Small intestine (tissue), 16 donors: ENCODE data around the gene GALNT18. TPM values are rescaled to one million over a fixed set of nuclear protein-coding genes. Genes with fewer than 3 reads are reported as not detected.

Experiments
- DNase-seq, 2 donors: peaks; one replicate each; pipeline versions ENCODE4 v3.0.0 to v3.0.0-alpha.2; 2013
- FAIRE-seq: peaks from 2 replicates; lab custom pipeline; 2012; peaks lifted over from hg19 to GRCh38; lab: Jason Lieb, UNC
- H3K27ac ChIP-seq, 3 donors: one replicate each; pipeline ENCODE4 v1.5.1; 2013; ENCODE audit warnings: low read length in 2 of 3, mild to moderate bottlenecking in 2 of 3, control low read depth in 1 of 3, inconsistent platforms in 1 of 3, low read depth in 1 of 3, moderate library complexity in 1 of 3
- H3K27me3 ChIP-seq, 3 donors: one replicate each; pipeline ENCODE4 v1.6.1; 2013; ENCODE audit warnings: low read length in 3 of 3, inconsistent platforms in 1 of 3; ENCODE audit not compliant: control insufficient read depth in 3 of 3, insufficient read depth in 3 of 3
- H3K36me3 ChIP-seq, 3 donors: one replicate each; pipeline ENCODE4 v1.6.1; 2013; ENCODE audit warnings: low read length in 3 of 3, inconsistent platforms in 1 of 3, low read depth in 1 of 3, mild to moderate bottlenecking in 1 of 3, moderate library complexity in 1 of 3; ENCODE audit not compliant: control insufficient read depth in 3 of 3, insufficient read depth in 2 of 3
- H3K4me1 ChIP-seq, 3 donors: one replicate each; pipeline ENCODE4 v1.6.1; 2013; ENCODE audit warnings: low read length in 2 of 3, inconsistent platforms in 1 of 3, low read depth in 1 of 3, mild to moderate bottlenecking in 1 of 3, moderate library complexity in 1 of 3; ENCODE audit not compliant: control insufficient read depth in 3 of 3, insufficient read depth in 2 of 3
- H3K4me3 ChIP-seq, 3 donors: one replicate each; pipeline ENCODE4 v1.5.1; 2013; ENCODE audit warnings: low read length in 3 of 3, control low read depth in 1 of 3, inconsistent platforms in 1 of 3, low read depth in 1 of 3, mild to moderate bottlenecking in 1 of 3, moderate library complexity in 1 of 3
- H3K9me3 ChIP-seq, 2 donors: one replicate each; pipeline ENCODE4 v1.6.1; 2013; ENCODE audit warnings: low read depth in 1 of 2, low read length in 1 of 2; ENCODE audit not compliant: control insufficient read depth in 2 of 2, insufficient read depth in 1 of 2
- WGBS, 3 donors: extraction: QIAGEN DNeasy Blood & Tissue Kit; methylation state at CpG; one replicate each; pipeline ENCODE4 v1.1.7; 2013; 5-methylcytosine and 5-hydroxymethylcytosine counted together
- long read RNA-seq, 10 donors: transcript quantifications; one replicate each; lab custom pipeline, GENCODE V29; 2026
- polyA plus RNA-seq, 4 donors: library from polyadenylated mRNA; stranded (reverse) in 3 of 4; unstranded in 1 of 4; fragments of 200-250 nt in 3 of 4; fragments of 120-200 nt in 1 of 4; gene quantifications; one replicate each; pipeline versions ENCODE4 v1.2.1 to v1.2.3, GENCODE V29; 2013
- donor health status: healthy with polysubstance abuse.
- donor health status: control.
- donor health status: control.
- donor health status: Bipolar disorder and iron deficiency.
- donor health status: healthy.

Gene GALNT18
- 10 to 100 TPM in 1 of 4 donors, 1 to 10 TPM in 2, under 1 TPM in 1; 0.45 to 18.9 (median 1.5) TPM for polyA plus RNA-seq
- long read RNA-seq, donor 1, partial matches to known transcripts, result 0 of 3 reads
- long read RNA-seq, donor 1, other reads (novel, unspliced or antisense), result 0 of 3 reads
- long read RNA-seq, donor 2, result 0 reads
- long read RNA-seq, donor 3, result 0 reads
- long read RNA-seq, donor 4, result 0 reads
- long read RNA-seq, donor 5, result 0 reads
- long read RNA-seq, donor 6, result 0 reads
- long read RNA-seq, donor 7, result 0 reads
- long read RNA-seq, donor 8, partial matches to known transcripts, result 0 of 1 reads
- long read RNA-seq, donor 8, other reads (novel, unspliced or antisense), result 0 of 1 reads
- long read RNA-seq, donor 9, result 0 reads
- long read RNA-seq, donor 10, transcript GALNT18-201 (11 exons, 2,504 nt), result major isoform, 8 of 8 reads
- long read RNA-seq, donor 10, partial matches to known transcripts, result 0 of 8 reads
- long read RNA-seq, donor 10, other reads (novel, unspliced or antisense), result 0 of 8 reads

- no peaks in the 10 kb centered on the region for H3K36me3 ChIP-seq
- peak within 1 kb of the TSS; percentile 30 to 61 (median 45) for H3K4me3 ChIP-seq
- 0 to 1% (median 1%) methylated on average over 57 to 71 of the region's 71 CpGs for WGBS, 3 donors
- H3K27ac ChIP-seq, result peak within 1 kb of the TSS in 1 of 3 donors; percentile 67
- DNase-seq, result peak; percentile 85 to 95
- H3K4me1 ChIP-seq, result peaks cover 0 to 16% (median 2%) of the 10 kb centered on the region in 3 donors
- no peaks in the 10 kb centered on the region for H3K9me3 ChIP-seq
- FAIRE-seq, result no peak
- H3K27me3 ChIP-seq, result peaks cover 5 to 60% (median 8%) of the 10 kb centered on the region in 3 donors
Observed at GRCh38 chr11:11621573-11622339, at the start of gene GALNT18. Gene GALNT18 (minus strand): TSS chr11:11622005.

- WGBS, 3 donors, result 40 to 57% (median 56%) methylated on average over 5 of the region's 5 CpGs
- no peak for FAIRE-seq
- H3K4me3 ChIP-seq, result no peak overlapping the region
- H3K36me3 ChIP-seq, result no peaks in the 10 kb centered on the region
- no peak for DNase-seq
- H3K27ac ChIP-seq, result no peak overlapping the region
- no peaks in the 10 kb centered on the region for H3K4me1 ChIP-seq
- H3K27me3 ChIP-seq, result peaks cover 0 to 5% (median 0%) of the 10 kb centered on the region in 3 donors
- H3K9me3 ChIP-seq, result peaks cover 0 to 4% of the 10 kb centered on the region in 2 donors
Observed at GRCh38 chr11:11670574-11670973, 48.8 kb upstream of the GALNT18 start.

DNA sequence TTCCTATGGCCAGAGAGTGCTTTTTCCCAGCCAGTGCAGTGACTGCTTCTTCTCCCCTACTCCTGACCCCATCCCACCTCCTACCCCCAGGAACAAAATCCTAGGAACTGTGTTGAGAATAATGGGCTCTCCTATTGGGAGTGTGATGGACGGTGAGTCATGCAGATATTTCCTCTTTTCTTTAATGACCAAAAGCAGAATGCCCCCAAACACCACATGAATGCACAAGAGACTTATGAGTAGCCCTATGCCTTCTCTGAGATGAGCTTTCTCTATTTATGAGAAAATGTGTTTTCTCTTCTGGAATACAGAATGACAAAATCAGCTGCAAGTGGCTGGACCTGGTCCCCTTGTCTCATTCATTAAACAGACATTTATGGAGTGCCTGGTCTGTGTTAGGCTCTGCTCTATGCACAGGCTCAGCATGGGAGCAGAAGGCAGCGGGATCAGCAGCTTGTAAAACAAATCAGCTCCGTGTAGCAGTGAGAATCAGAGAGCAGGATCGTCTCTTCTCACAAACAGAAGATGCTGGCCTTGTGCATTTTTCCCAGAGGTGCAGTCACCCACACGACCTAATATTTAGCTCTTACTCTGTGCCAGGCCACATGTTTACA, 47.5 kb upstream of the GALNT18 start:
- DNase-seq, result no peak
- no peak overlapping the region for H3K27ac ChIP-seq
- H3K4me3 ChIP-seq, result no peak overlapping the region
- no peak for FAIRE-seq
- no peaks in the 10 kb centered on the region for H3K36me3 ChIP-seq
- H3K27me3 ChIP-seq, result peaks cover 0 to 9% (median 0%) of the 10 kb centered on the region in 3 donors
- H3K4me1 ChIP-seq, result no peaks in the 10 kb centered on the region
- WGBS, 3 donors, result 33 to 41% (median 40%) methylated on average over 5 of the region's 5 CpGs
- peaks cover 0 to 4% of the 10 kb centered on the region in 2 donors for H3K9me3 ChIP-seq

- DNase-seq (no peak), FAIRE-seq (no peak)
- H3K9me3 ChIP-seq, result peaks cover 0 to 4% of the 10 kb centered on the region in 2 donors
- no peaks in the 10 kb centered on the region for H3K36me3 ChIP-seq
- WGBS, 3 donors, result 60 to 67% (median 65%) methylated on average over 5 of the region's 5 CpGs
- H3K4me1 ChIP-seq, result no peaks in the 10 kb centered on the region
- H3K27me3 ChIP-seq, result peaks cover 0 to 11% (median 0%) of the 10 kb centered on the region in 3 donors
- no peak overlapping the region for H3K4me3 ChIP-seq
- H3K27ac ChIP-seq, result no peak overlapping the region
Observed at GRCh38 chr11:11668781-11669180, 47.0 kb upstream of the GALNT18 start.

DNA sequence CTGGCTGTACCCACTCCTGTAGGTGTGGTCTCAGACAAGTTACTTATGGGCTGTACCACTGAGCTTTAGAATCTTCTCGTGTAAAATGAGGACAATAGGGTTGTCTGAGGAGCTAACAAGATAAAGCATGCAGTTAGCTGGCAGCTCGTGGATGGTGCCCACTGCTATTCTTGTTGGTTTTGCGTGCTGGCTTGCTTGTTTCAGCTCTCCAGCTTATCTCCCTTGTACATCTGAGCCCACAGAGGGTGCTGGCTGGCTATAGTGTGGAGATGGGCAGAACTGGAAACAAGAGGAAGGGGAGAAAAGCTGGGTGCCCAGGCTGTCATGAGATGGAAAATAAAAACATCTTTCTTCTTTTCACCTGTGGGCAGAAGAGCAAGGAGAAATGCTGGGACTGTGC, 46.5 kb upstream of the GALNT18 start:
- H3K9me3 ChIP-seq, result peaks cover 0 to 4% of the 10 kb centered on the region in 2 donors
- H3K36me3 ChIP-seq, result no peaks in the 10 kb centered on the region
- no peak for DNase-seq
- no peaks in the 10 kb centered on the region for H3K4me1 ChIP-seq
- peaks cover 0 to 16% (median 0%) of the 10 kb centered on the region in 3 donors for H3K27me3 ChIP-seq
- no peak overlapping the region for H3K27ac ChIP-seq
- H3K4me3 ChIP-seq, result no peak overlapping the region
- 39 to 62% (median 43%) methylated on average over 3 of the region's 3 CpGs for WGBS, 3 donors
- no peak for FAIRE-seq

GRCh38 chr11:11667056-11667455, 45.3 kb upstream of the GALNT18 start:
- 73 to 95% (median 80%) methylated on average over 3 of the region's 3 CpGs for WGBS, 3 donors
- Histone ChIP-seq H3K9me3 (peaks cover 0 to 4% of the 10 kb centered on the region in 2 donors), H3K27me3 (peaks cover 0 to 17% (median 3%) of the 10 kb centered on the region in 3 donors), H3K36me3 (no peaks in the 10 kb centered on the region), H3K4me3 (no peak overlapping the region), H3K27ac (no peak overlapping the region), H3K4me1 (no peaks in the 10 kb centered on the region)
- DNase-seq (no peak), FAIRE-seq (no peak)

- H3K9me3 ChIP-seq, result peaks cover 0 to 4% of the 10 kb centered on the region in 2 donors
- no peaks in the 10 kb centered on the region for H3K4me1 ChIP-seq
- 58 to 67% (median 63%) methylated on average over 1 of the region's 1 CpG for WGBS, 3 donors
- DNase-seq, result no peak
- peaks cover 0 to 17% (median 3%) of the 10 kb centered on the region in 3 donors for H3K27me3 ChIP-seq
- no peak overlapping the region for H3K27ac ChIP-seq
- no peak overlapping the region for H3K4me3 ChIP-seq
- FAIRE-seq, result no peak
- H3K36me3 ChIP-seq, result no peaks in the 10 kb centered on the region
Observed at GRCh38 chr11:11665407-11665806, 43.6 kb upstream of the GALNT18 start.

- no peak for FAIRE-seq
- 44 to 61% (median 48%) methylated on average over 4 of the region's 4 CpGs for WGBS, 3 donors
- peaks cover 0 to 17% (median 3%) of the 10 kb centered on the region in 3 donors for H3K27me3 ChIP-seq
Observed at GRCh38 chr11:11663907-11664306, 42.1 kb upstream of the GALNT18 start.

More at GRCh38 chr11:11663907-11664306, 42.1 kb upstream of the GALNT18 start:
- Histone ChIP-seq H3K4me1 (no peaks in the 10 kb centered on the region), H3K36me3 (no peaks in the 10 kb centered on the region), H3K4me3 (no peak overlapping the region), H3K9me3 (peaks cover 0 to 4% of the 10 kb centered on the region in 2 donors), H3K27ac (no peak overlapping the region)
- no peak for DNase-seq
